NCI-H1105 (cell line): ENCODE measurements around the gene PRAMEF17.
"Not testable (repeated sequence)": the region's sequence is repeated elsewhere in the genome, so short reads cannot be mapped to it uniquely, and the experiment has no call there.

Source experiments
- DNase-seq: peaks from one replicate; lab custom pipeline; 2025; lab: John Stamatoyannopoulos, UW

Gene PRAMEF17

GRCh38 chr1:13389332-13389731, at the start of gene PRAMEF17:
Gene PRAMEF17 (plus strand): TSS chr1:13389632. CDS start chr1:13389658, 26 bp downstream.
- not testable (repeated sequence) for DNase-seq

- DNase-seq = not testable (repeated sequence)
These were observed 46.9 kb upstream of the PRAMEF17 start for GRCh38 chr1:13342496-13342895.

- DNase-seq = not testable (repeated sequence)
These were observed 42.4 kb upstream of the PRAMEF17 start, which contains the start of gene PRAMEF14 for GRCh38 chr1:13347034-13347433. Gene PRAMEF14 (minus strand): TSS chr1:13347134. CDS start chr1:13345314, 1,820 bp downstream.

- DNase-seq = not testable (repeated sequence)
These were observed 36.0 kb upstream of the PRAMEF17 start for GRCh38 chr1:13353476-13353875.

GRCh38 chr1:13354475-13354874, 35.0 kb upstream of the PRAMEF17 start:
- not testable (repeated sequence) for DNase-seq

- DNase-seq = peak; percentile 37
These were observed 32.7 kb upstream of the PRAMEF17 start for GRCh38 chr1:13356774-13357173.

GRCh38 chr1:13362364-13362763, 27.1 kb upstream of the PRAMEF17 start:
- not testable (repeated sequence) for DNase-seq

GRCh38 chr1:13364928-13365327, 24.5 kb upstream of the PRAMEF17 start:
- DNase-seq = not testable (repeated sequence)

- DNase-seq = not testable (repeated sequence)
These were observed 22.9 kb upstream of the PRAMEF17 start for GRCh38 chr1:13366536-13366935.

- not testable (repeated sequence) for DNase-seq
These were observed 20.9 kb upstream of the PRAMEF17 start for GRCh38 chr1:13368544-13368943.

- DNase-seq = not testable (repeated sequence)
These were observed 10.4 kb upstream of the PRAMEF17 start for GRCh38 chr1:13378983-13379382.

- not testable (repeated sequence) for DNase-seq
These were observed 9.1 kb upstream of the PRAMEF17 start for GRCh38 chr1:13380380-13380779.

GRCh38 chr1:13393004-13393403, 3.6 kb downstream of the PRAMEF17 start:
- not testable (repeated sequence) for DNase-seq

- DNase-seq = not testable (repeated sequence)
These were observed 5.3 kb downstream of the PRAMEF17 start for GRCh38 chr1:13394761-13395160.

GRCh38 chr1:13395311-13395710, 5.9 kb downstream of the PRAMEF17 start:
- DNase-seq = not testable (repeated sequence)

- peak; percentile 17 for DNase-seq
These were observed 18.4 kb downstream of the PRAMEF17 start for GRCh38 chr1:13407811-13408210.

GRCh38 chr1:13410150-13410549, 20.7 kb downstream of the PRAMEF17 start, which contains the start of gene PRAMEF20:
Gene PRAMEF20 (plus strand): TSS chr1:13410450. CDS start chr1:13416355, 5,905 bp downstream.
- DNase-seq = not testable (repeated sequence)

- DNase-seq = no peak
These were observed 41.1 kb downstream of the PRAMEF17 start for GRCh38 chr1:13430495-13430894.

- DNase-seq = no peak
These were observed 42.8 kb downstream of the PRAMEF17 start for GRCh38 chr1:13432251-13432650.

- DNase-seq = not testable (repeated sequence)
These were observed 44.4 kb downstream of the PRAMEF17 start for GRCh38 chr1:13433694-13434358.

- DNase-seq = no peak
These were observed 46.0 kb downstream of the PRAMEF17 start for GRCh38 chr1:13435458-13435857.

GRCh38 chr1:13439104-13439783, 49.8 kb downstream of the PRAMEF17 start:
- DNase-seq = not testable (repeated sequence)
